GM19372 (cell line): ENCODE results near the gene EED.

Source experiments
- ATAC-seq: cut with Tn5 transposase; IDR thresholded peaks from one replicate; pipeline ENCODE4 v1.9.1; 2021; ENCODE audit warnings: mild to moderate bottlenecking, low read depth, moderate library complexity; ENCODE audit not compliant: unreplicated experiment

EED gene

DNA sequence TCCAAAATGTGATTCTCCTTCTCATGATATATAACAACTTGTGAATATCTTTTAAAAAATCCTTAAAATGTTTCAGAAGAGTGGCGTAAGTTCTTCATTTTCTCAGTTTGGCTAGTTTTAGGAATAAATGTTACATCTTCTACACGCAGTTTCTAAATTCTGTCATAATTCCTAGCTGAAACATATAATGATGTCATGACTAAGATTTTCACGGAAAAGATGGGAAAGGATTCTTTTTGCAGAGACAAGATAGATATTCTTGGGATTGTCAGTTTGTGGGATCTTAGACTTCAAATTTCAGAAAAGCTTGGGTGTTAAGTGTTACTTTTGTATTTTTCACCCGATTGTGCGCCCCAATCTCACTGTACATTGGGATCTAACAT is 1.7 kb downstream of the EED start:
- no peak for ATAC-seq

GRCh38 chr11:86247608-86248007 is 3.1 kb downstream of the EED start:
- no peak for ATAC-seq

- no peak for ATAC-seq
Observed at GRCh38 chr11:86248609-86249008, 4.1 kb downstream of the EED start.

DNA sequence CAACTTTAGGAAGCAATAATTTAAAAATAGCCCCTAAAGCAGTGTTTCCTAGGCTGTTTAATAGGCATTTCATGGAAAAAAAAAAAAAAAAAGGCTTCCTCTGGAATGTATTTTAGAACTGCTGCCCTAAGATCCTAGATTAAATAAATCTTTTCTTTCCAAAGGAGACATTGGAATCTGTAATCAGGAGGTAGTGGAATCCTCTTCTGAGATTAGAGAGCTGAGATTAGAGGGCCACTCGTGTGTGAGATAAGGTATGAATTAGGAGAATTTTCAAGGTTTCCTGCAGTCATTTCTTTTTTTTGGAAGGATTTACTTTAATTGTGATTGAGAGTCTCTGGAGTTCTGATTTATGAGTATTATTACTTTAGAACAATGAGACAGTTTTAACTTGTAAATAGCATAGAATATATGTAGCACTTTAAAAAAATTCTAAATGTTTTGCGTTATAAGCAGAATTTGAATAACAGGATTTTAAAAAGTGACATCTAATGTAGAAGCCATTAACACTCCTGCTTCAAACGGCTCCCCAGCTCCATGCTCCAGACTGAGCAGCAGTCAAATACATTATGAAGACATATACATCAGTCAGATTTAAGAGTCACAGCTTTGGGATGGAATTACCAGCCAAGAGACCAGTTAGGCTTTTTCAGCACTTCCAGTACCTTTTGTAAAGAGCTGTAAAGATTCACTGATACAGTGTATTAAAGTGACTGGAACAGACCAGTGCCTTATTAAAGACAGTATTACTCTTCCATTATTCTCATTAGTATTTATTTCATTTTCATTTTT is 5.0 kb downstream of the EED start:
- no peak for ATAC-seq

- no peak for ATAC-seq
Observed at GRCh38 chr11:86251345-86251744, 6.8 kb downstream of the EED start.

- ATAC-seq: peak; percentile 77
Observed at GRCh38 chr11:86255896-86256295, 11.3 kb downstream of the EED start.

DNA sequence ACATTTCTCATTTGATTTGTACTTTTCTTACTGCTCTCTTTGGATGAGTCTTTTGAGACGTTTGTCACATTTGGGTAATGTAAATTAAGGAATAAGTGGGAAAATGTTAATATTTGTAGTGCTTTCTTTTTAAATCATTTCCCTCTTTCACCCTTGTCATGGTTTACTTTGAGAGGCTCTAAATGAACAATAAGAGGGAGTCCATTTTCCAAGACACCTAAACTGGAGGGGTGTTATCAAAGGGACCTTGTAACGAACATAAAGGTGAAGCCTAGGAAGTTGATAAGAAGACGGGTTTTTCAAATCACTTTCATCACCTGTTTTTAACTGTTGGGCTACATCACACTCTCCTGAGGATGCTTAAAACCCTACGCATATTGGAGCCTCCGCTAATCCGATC is 12.1 kb downstream of the EED start:
- no peak for ATAC-seq

GRCh38 chr11:86257446-86257845 is 12.9 kb downstream of the EED start:
- no peak for ATAC-seq

- no peak for ATAC-seq
Observed at GRCh38 chr11:86259730-86260129, 15.2 kb downstream of the EED start.

GRCh38 chr11:86261328-86261727 is 16.8 kb downstream of the EED start:
- no peak for ATAC-seq

DNA sequence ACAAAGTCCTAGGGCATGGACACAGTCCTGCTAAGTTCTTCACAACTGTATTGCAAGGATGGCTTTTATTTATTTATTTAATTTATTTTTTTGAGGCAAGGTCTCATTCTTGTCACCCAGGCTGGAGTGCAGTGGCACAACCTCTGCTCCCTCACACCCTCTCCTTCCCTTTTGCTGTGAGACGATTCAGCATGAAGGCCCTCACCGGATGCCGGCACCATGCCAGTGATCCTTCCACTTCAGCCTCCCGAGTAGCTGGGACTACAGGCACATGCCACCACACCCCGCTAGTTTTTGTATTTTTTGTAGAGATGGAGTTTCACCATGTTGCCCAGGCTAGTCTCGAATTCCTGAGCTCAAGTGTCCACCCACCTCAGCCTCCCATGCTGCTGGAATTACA is 17.8 kb downstream of the EED start:
- no peak for ATAC-seq

DNA sequence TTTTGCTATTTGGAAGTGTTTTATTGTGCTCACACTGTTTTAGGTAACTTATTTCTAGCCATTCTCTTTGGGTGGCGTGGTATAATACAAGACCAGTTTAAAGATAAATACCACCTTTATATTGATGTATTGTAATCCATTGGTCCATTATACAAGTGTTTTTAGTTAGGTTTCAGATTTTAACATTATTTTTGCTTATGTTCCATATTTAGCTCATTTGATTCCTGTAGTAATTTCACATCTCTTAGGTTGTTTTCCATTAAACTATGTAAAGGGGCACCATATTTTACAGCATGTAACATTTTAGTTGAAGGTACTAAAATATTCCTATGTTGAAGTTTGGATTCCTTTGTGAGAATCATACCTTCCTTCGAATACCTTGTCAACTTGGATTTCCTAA is 20.1 kb downstream of the EED start:
- no peak for ATAC-seq

- no peak for ATAC-seq
Observed at GRCh38 chr11:86265194-86265593, 20.6 kb downstream of the EED start.

DNA sequence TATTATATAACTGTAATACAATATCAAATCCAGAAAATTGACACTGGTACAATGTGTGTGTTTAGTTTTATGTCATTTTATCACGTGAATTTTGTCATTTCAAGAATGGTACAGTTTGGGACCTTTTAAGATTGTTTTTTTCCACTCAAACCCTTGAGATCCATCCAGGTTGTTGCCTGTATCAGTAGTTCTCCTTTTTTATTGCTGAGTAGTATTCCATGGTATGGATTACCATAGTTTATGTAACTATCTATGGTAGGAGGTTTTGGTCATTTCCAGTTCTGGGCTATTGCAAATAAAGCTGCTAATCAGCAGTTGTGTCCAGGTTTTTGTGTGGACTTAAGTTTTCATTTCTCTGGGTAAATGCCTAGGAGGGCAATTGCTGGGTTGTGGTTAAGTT is 25.1 kb downstream of the EED start:
- ATAC-seq: no peak

- ATAC-seq: no peak
Observed at GRCh38 chr11:86274503-86274902, 29.9 kb downstream of the EED start.

GRCh38 chr11:86274999-86275398 is 30.4 kb downstream of the EED start:
- no peak for ATAC-seq

DNA sequence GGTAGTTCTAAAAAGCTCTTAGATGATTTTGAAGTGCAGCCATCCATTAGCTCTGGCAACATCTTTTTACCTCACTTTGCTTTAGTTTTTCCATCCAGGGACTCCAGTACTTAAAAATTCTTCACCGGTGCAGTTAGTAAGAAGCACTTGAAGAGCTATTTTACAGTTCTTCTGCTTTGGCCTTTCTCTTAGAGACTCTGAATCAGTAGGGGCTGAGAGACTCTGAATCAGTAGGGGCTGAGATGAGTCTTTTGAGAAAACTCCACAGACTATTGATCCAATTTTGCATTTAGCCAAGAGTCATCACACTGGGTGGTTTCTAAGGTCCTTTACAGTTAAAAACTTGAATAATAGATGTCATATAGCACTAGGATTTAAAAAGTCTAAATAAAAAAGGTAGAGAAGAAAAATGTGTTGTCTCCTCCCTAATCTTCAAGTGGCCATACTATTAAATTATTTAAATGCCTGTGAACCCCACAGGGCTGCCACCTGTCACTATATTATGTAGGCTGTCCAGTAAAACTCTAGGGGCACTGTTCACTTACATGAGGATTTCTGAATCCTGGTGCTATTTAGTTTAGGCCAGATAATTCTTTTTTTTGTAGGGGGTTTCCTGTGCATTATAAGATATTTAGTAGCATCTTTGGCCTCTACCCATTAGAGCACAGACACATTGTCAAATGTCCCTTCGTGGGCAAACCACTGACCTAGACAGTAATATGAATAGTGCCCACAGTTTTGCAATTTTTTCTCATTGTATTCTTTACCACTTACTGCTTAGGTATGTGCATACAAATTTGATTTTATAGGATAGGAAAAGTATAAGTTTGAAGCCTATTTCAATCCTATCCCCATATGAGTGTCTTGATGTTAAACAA is 31.2 kb downstream of the EED start:
- no peak for ATAC-seq

GRCh38 chr11:86277741-86278140 is 33.2 kb downstream of the EED start:
- ATAC-seq: no peak

GRCh38 chr11:86278226-86278625 is 33.7 kb downstream of the EED start:
- ATAC-seq: no peak

DNA sequence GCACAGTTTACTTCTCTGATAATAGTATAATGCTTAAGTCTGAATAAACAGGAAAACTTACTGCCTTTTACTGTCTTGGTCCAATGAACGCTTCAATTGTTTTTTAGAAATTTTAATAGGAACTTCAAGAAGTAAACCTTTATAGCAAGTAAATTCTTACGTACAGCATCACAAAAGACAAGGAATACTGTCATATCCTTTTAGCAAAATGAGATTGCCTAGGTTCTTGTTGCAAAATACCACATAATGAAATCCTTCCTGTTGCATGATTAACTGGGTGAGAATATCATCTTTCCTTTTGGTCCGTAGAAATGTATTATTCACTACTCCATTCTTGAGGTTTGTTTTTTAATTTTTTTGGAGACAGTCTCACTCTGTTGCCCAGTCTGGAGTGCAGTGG is 35.2 kb downstream of the EED start:
- ATAC-seq: no peak

- peak; percentile 9 for ATAC-seq
Observed at GRCh38 chr11:86287468-86287796, 42.9 kb downstream of the EED start.
